NCI-H128 (cell line): Measurements from ENCODE around the gene HSF2BP.
"Not testable (repeated sequence)": the region's sequence is repeated elsewhere in the genome, so short reads cannot be mapped to it uniquely, and the experiment has no call there.

Experiments
- DNase-seq: peaks from one replicate; lab custom pipeline; 2025; ENCODE audit not compliant: unreplicated experiment; lab: John Stamatoyannopoulos, UW

HSF2BP gene

DNA sequence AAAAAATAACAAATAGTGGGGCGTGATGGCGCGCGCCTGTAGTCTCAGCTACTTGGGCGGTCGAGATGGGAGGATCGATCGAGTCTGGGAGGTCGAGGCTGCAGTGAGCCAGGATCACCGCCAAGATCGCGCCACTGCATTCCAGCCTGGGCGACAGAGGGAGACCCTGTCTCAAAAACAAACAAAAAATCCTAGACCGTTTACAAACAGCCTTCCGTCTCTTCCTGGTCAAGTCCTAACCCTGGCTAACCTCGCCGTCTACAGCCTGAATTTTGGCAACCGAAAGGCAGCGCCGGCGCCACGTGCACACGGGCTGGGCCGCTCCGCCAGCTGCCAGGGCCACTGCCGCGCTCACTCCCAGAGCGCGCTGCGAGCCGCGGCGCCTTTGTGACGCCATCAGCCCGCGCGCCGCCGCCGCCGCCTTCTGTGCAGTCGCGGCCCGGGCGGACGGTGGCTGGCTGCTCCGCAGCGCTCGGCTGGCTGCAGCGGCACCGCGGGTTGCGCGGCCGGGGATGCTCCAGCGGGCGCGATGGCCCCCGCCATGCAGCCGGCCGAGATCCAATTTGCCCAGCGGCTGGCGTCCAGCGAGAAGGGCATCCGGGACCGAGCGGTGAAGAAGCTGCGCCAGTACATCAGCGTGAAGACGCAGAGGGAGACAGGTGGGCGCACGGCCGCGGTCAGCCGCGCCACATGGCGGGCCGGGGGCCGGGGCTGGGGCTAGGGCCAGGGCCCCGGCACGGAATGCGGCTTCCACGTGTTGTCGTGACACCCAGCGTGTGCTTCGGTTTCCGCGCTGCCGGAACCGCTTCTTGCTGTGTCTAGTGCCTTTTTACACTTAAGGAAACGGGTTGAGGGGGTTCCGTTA, at the start of gene HSF2BP, which contains the start of gene RRP1B:
Gene HSF2BP (minus strand): TSS at position 353 of the 865 bp plus-strand sequence. CDS start 1,392 bp downstream, outside the sequence.
Gene RRP1B (plus strand): TSS at position 425 of the 865 bp plus-strand sequence. CDS start 105 bp downstream, at position 530.
- peak; percentile 56 for DNase-seq

DNA sequence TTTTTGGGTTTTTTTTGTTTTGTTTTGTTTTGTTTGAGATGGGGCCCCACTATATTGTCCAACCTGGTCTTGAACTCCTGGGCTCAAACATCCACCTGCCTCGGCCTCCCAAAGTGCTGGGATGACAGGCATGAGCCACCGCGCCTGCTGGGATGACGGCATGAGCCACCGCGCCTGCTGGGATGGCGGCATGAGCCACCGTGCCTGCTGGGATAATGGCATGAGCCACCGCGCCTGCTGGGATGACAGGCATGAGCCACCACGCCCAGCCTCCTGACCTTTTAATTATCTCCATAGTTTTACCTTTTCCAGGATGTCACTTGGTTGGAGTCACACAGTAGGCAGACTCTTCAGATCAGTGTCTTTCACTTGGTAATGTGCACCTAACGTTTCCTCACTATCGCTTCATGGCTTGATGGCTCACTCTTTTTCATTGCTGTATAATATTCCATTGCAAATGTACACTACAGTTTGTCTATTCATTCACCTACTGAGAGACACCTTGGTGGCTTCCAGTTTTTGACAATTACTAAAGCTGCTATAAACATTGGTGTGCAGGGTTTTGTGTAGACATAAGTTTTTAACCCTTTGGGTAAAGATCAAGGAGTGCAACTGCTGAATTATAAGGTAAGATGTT, 49.6 kb upstream of the HSF2BP start:
- no peak for DNase-seq

DNA sequence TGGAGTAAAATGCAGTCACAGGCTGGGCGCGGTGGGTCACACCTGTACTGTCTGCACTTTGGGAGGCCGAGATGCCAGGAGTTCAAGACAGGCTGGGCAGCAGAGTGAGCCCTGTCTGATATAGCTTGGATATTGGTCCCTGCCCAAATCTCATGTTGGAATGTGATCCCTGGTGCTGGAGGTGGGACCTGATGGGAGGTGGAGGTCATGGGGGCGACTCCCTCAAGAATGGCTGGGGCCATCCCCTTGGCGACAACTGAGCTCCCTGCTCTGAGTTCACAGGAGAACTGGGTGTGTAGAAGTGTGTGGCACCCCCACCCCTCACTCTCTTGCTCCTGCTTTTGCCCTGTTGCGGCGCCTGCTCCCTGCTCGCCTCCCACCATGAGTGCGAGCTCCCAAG, 48.2 kb upstream of the HSF2BP start:
- DNase-seq = no peak

DNA sequence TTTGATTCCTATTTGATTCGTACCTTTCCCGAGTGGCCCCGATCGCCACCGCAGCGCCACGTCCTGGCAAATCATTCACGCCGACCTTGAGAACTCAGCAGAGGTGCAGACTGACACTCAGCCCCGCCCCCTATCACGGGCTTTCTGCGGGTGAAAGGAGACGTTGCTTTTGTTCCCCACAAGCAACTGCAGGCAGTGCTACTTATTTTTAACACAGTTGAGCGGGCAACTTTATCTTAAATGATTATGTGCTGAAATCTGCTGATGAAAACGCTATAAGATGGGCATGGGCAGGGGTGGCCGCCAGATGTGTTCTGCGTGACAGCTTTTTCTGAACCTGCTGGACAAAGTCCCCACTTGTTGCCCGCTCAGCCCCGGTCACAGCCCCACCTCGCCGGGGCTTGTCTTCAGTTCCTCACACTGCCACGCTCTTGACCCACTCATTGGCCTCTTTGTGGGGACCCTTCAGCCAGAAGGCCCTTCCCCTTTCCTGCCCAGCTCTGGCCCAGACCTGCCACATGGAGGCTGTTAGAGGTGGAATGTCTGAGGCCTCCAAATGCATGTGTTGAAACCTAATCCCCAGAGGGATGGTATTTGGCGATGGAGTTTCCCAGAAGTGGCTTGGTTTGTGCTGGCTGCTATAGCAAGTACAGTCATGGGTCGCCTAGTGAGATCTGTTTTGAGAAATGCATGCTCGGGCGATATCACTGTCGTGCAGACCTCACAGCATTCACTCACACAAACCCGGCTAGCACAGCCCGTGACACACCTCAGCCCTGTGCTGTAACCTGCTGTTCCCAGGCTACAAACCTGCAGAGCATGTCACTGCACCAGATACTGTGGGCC, 44.0 kb upstream of the HSF2BP start:
- DNase-seq = no peak

DNA sequence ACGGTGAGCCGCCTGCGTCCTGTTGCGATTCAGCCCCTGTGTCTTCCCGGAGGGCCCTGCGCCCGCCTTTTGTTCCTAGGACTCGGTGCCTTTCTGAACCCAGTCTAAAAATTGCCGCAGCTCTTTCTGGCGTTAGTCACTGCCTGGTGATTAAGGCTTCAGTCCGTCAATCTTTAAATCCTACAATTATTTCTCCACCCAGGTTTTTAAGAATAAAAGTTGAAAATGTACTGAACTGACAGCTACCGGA, 43.4 kb upstream of the HSF2BP start:
- DNase-seq = no peak

DNA sequence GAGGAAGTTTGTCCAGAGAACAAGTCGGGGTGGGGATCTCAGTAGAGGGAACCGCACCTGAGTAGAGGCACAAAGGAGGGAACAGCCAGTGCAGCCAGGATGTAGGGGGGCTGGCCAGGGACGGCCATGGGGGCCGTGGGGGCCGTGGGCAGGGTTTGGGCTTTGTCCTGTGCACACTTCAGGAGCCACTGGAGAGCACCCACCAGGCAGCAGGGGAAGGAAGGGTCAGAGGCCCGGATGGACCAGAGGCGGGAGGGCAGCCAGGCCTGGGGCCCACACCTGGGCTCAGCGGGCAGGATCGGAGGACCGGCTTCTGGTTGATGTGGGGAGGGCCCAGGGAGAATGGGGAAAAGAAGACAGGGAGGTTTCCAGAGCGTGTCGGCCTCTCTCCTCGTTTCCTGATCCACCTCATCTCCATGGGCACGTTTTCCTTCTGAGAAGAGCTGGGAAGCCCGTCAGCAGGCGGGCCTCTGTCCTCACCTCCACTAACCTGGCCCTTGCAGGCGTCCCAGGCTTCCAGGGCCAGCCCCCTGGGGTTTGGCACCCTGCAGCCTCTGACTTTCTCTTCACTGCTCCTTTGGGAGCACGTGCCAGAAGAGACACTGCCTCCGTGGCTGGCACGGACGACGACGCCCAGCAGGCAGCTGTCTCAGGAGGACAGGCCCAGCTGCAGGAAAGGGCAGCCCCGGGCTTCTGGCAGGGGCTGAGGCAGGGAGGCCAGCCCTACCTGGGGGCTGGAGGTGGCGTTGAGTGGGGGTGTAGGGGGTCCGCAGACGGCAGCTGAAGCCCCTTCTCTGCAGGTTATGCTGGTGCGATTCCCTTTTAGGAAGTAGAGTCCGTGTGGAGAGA, 42.9 kb upstream of the HSF2BP start:
- DNase-seq = no peak

DNA sequence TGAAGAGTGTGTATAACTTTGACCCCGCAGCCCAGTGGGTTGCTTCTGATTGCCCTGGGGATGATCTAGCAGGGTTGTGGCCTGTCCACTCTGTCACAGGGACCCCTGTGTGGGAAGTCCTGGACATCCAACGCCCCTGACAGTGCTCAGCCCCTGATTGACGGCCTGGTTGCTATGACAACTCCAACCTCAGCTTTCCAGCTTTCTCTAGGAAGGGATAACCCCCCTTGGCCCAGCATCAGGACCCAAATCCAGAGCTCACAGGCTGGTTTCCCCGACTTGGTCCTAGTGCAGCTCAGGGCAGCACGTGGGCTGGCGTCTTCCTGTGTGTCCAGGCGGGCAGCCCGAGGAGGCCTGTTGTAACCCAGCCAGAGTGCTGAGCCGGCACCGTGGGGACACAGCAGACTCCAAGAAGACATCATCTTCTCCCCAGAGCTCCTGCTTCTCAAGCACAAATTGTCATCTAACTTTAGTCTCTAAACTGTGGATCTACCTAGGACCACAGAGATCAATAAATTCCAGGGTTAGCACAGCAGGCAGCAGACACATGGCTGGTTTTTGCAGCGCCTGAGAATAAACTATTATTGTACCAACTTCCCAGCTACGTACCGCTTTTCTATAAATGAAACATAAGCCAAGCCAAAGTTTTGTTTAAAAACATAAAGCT, 40.8 kb upstream of the HSF2BP start:
- DNase-seq = no peak

DNA sequence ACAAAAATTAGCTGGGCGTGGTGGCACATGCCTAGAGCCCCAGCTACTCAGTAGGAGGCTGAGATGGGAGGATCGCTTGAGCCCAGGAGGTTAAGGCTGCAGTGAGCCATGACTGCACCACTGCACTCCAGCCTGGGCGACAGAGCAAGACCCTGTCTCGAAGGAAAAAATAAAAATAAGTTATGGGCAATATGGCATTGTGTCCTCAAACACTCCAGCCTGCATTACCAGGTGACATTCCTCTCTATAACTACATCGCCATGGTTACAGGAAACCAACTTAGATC, 40.1 kb upstream of the HSF2BP start:
- not testable (repeated sequence) for DNase-seq

DNA sequence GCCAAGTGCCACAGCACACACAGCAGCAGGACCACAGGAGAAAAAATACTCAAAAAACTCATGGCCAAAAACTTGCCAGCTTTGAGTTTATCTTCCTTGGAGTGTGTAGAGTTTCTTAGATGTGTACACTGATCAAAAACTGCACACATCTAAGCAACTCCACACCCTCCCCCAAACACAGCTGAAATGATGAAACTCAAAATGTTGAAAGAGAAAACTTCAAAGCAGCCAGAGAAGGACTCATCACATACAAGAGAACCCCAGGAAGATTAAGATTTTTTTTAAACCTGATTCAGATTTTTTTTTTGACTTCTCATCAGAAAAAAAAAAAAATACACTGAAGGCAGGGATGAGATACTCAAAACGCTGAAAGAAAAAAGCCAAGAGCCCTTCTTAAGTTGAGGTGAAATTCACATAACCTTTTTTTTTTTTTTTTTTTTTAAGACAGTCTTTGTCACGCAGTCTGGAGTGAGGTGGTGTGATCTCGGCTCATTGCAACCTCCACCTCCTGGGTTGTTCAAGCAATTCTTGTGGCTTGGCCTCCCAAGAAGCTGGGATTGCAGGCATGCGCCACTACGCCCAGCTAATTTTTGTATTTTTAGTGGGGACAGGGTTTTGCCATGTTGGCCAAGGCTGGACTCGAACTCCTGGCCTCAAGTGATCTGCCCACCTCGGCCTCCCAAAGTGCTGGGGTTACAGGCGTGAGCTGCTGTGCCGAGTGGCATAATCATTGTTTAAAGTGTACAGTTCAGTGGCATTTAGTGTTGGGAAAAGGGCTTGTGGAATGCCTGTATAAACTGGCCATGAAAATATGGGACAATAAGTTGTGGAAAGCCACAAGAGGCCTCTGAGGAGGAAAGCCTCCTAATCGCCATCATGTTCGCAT, 38.7 kb upstream of the HSF2BP start:
- no peak for DNase-seq

DNA sequence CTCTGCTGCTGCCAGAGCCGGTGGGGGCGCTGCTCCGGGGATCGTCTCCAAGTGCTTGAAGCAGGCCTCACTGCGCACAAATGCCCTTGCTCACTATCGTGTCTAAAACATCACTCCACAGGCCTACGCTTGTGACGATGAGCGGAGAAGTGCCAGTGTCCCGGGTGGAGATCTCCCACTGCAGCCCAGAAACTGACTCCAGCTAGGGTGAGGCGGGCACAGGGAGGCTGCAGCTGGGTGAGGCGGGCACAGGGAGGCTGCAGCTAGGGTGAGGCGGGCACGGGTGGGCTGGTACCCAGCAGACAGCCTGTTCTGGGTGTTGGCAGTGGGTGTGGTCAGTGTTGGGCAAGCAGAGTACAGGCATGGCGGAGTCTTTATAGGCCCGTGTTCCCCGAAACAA, 36.9 kb upstream of the HSF2BP start:
- no peak for DNase-seq

DNA sequence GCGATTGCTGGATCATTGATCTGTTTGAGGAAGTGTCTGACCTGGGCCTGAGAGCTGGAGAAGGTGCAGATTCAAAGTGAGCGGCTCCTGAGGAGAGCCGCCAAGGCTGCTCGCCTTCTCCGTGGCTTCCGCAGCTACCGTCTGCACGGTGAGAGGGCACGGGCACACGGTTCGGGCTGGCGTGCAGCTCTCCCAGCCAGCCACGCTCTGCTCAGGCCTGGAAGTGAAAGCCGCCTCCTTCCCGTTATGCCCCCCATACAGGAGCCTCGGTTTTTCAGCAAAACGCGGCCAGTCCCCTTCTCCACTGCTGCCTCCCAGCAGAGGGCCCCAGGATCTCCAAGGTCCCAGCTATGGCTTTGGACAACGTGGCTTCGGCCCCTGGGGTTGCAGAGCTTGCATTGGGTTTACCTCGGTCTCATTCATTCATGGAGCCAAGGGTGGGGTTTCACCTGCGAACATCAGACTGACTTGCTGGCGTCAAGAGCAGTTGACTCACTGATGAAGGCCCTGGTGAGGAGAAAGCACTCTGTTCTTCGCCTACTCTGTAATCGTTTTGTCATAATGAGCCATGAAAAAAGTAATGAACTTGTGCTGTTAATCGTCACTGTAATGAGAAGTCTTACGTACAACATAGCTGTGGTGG, 35.3 kb upstream of the HSF2BP start:
- DNase-seq = no peak

DNA sequence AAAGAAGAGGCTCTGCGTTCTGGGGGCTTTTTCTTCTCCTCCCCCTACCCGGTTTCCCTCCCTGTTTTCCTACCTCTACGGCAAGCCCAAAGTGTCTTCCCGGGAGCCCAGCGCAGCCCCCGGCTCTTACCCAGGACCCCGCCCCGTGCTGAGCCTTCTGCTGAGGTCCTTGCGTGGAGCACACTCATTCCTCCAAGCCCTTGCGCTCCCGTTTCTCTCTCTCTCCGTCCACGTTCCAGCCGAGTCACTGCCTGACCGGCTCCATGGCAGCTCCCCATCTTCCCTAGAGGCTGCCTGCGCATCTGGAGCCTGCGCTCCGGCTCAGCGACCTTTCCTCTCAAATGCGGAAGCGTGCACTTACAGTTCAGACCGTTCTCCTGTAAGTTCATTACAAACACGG, 34.7 kb upstream of the HSF2BP start:
- no peak for DNase-seq

DNA sequence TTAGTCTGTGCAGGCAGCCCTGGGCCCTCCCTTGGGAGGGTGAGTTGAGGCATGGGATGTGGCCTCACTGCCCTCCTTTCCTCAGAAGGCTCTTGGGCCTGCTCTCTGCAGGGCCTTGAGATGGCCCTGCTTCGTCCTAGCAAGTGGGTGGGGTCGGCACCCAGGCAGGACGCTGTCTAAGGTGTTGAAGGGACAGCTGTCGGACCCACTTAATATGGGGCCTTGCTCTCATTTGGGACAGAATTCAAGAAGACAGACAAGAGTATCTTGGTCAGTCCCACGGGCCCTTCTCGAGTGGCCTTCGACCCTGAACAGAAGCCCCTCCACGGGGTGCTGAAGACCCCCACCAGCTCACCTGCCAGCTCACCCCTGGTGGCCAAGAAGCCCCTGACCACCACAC, 33.7 kb upstream of the HSF2BP start:
- DNase-seq = no peak

DNA sequence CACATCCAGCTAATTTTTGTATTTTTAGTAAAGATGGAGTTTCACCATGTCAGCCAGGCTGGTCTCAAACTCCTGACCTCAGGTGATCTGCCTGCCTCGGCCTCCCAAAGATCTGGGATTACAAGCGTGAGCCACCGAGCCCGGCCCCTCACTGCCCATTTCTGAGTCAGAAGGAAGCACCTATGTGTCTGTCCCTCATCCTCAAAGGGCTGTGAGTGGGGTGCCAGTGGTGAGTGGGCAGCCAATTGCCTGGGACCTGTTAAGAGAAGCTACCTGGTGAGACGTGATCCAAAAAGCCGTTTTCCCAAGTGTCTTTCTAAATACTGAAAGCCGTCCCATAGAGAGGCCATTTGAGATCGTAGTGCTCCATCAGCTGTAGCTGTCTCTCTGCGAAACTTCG, 32.5 kb upstream of the HSF2BP start:
- no peak for DNase-seq

DNA sequence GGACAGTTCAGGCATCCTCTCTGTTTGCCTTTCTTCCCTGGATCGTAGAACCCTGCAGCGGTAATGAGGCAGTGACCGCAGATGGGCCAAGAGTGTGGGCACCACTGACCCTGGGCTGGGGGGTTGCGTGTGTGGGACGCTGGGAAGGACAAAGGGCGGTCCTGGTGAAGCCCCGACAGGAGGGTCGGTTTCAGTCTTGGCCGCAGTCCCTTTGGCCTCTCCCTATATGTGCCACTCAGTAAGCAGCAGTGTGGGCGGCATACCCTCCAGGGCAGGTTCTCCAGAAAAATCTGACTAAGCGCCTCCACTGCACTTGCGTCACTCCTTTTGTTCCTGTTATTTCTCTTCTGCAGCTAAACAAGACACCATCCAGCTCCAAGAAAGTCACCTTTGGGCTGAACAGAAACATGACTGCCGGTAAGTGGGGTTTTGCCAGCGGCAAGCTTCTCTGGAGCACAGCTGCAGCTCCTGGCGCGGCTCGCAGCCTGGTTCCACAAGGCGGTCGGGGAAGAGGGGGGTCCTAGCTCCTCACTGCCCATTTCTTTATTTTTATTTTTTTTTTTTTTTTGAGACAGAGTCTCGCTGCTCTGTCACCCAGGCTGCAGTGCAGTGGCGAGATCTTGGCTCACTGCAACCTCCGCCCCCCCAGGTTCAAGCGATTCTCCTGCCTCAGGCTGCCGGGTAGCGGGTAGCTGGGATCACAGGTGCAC, 32.0 kb upstream of the HSF2BP start:
- DNase-seq = no peak

DNA sequence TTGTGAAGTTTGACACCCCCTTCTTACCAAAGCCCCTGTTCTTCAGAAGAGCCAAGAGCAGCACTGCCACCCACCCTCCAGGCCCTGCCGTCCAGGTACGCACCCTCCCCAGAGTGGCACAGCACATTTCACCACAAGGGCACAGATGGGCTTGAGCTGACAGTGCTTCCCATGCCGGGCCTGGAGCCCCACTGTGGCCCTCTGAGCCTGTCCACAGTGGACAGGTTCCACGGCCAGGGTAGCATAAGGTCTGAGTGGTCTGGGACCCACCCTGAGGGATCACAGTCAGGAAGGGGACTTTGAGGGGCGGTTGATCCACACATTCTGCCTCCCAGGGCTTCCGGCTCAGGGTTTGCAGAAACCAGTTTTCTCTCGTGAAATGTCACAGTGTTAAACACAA, 31.1 kb upstream of the HSF2BP start:
- DNase-seq = no peak

DNA sequence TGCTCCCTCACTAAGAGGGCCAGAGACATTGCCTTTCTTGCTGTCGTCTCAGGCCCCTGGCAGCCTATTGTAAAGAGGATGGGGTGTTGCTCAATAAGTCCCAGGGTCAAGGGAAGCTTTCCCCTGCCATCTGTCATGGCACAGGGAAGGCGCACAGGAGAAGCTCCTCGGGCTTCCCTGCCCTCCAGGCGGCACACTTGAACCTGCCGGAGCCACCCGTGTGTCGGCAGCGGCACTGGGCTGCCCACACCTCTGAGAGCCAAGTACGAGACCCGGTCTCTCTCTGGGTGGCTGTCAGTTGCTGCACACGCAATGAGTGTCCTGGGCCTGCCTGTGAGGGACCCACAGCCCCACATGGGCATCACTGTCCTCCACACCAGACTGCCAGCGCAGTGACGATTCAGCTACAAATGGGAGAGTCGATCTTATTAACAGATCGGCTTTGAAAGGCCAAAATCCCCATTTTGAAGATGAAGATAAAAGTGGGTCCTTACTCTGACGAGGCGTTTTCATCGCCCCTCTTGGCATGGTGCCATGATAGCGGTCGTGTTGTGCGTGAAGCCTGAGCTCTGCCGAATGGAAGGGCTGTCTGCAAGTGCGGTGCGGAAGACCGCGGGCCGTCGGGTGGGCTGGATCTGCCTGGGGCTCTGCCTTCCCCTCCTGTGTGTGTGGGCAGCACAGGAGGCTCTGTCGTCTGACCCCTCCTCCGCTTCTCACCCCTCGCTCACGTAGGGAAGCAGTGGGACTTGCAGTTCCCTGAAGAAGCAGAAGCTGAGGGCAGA, 30.5 kb upstream of the HSF2BP start:
- DNase-seq = no peak

DNA sequence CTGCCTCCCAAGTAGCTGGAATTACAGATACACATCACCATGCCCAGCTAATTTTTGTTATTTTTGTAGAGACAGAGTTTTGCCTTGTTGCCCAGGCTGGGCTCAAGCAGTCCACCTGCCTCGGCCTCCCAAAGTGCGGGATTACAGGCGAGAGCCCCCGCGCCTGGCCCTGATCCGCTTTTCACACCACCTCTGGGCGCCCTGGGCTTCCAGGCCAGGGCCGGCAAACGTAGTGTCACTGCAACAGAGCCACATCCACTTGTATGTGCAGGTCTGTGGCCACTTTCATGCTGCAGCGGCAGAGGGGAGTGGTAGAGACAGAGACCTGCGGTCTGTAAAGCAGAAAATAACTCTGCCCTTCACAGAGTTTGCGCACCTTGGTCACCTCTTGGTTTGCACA, 29.6 kb upstream of the HSF2BP start:
- no peak for DNase-seq
